Activated T-cell treated with anti-CD3 and anti-CD28 coated beads for 48 hours (primary cell): ENCODE results near the gene MLIP.
"Not testable (repeated sequence)": the region's sequence is repeated elsewhere in the genome, so short reads cannot be mapped to it uniquely, and the experiment has no call there.

Experiments
- DNase-seq: peaks from one replicate; pipeline ENCODE4 v3.0.0-alpha.2; 2020; ENCODE audit warnings: low read depth

The MLIP gene

GRCh38 chr6:54111341-54112045 lies at the start of gene MLIP:
MLIP (plus strand) TSS chr6:54111443; CDS start chr6:54111480, 37 bp downstream.
- DNase-seq, result no peak

DNA sequence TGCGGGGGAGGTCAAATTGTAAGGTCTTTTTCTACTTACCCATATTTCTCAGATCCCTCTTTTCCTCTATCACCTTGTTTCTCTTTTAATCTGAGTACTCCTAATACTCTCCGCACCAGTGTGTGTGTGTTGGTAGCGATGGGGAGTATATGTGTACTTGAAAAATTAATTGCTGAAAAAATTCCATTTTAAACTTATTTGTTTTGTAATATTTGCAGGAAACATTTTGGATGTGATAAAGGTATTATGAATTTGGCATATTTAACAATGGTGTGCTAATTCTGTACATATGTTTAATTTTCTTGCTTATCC lies 48.1 kb upstream of the MLIP start:
- DNase-seq, result no peak

DNA sequence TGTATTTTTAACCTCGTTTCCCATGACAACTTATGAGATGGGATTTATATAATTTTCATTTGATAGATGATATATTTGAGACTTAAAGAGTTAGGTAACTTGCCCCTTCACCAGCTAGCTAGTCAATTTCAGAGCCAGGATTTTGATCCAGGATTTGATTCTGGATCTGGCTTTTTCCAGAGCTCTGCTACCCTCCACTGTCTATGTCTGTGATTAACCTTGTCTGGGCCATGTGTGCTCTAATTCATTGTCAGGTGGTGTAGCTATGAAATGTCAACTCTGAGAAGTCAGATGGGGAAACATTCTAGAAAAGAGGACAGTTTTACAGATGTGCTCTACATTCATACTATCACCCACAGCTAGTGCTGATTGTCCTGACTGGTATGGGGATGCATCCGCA lies 42.5 kb upstream of the MLIP start:
- no peak for DNase-seq

DNA sequence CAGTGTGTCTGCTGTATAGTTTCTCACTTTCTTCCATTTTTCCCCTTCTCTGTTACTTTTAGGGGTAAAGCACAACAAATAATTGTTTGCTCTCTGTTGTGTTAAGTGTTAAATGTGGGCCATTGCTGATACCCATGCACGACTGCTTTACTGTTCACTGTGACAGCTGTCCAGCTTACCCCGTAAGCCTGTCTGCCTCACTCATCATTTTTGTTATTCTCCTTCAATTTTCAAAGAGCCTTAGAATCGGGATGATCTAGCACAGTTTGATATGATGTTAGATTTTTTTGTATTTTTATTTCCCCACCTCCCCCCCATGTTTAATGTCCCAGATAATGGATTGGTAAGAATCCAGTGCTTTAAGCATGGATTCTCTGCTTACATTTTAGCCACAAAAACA lies 41.2 kb upstream of the MLIP start:
- DNase-seq, result no peak

- no peak for DNase-seq
Observed at GRCh38 chr6:54071821-54072340, 39.4 kb upstream of the MLIP start.

- no peak for DNase-seq
Observed at GRCh38 chr6:54072635-54073313, 38.5 kb upstream of the MLIP start.

- no peak for DNase-seq
Observed at GRCh38 chr6:54073487-54073886, 37.8 kb upstream of the MLIP start.

GRCh38 chr6:54074109-54074508 lies 37.1 kb upstream of the MLIP start:
- DNase-seq, result no peak

- no peak for DNase-seq
Observed at GRCh38 chr6:54074578-54075195, 36.6 kb upstream of the MLIP start.

DNA sequence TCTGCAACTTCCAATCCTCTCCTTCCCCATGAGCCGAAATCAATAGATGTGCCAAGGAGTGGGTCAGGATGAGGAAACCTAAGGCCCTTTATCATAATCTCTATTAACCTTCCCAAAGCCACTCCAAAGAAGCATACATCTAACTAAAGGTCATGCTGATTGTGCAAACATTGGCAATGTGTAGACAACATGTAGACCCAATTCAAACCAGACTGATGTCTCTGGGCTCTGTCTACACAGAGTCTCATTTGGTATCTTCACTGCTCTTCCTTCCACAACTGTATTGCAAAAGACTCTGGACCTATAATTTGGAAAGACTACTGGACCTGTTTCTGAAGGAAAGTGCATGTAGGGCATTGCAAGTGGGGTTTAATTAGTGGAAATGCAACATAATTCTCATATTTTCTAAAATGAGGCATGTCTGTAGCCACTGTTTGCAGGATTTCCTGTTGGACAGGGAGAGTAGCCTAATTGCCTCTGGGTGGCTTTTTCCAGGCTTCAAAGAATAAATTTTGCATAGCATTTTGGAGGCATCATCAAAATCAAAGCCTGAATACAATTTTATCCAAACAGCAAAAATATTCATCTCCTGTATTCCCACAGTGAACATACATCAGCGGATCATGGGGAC lies 35.0 kb upstream of the MLIP start:
- DNase-seq, result no peak

DNA sequence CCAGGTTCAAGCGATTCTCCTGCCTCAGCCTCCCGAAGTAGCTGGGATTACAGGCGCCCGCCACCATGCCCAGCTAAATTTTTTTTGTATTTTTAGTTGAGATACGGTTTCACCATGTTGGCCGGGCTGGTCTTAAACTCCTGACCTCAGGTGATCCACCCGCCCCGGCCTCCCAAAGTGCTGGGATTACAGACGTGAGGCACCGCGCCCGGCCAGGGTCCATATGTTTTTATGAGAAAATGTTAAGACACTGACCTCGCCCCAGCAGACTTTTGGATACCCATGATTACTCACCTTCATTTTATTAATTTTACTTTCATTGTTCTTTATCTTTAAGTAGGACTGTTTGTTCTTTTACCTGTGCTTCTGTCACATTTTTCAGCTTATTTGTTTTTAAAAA lies 29.7 kb upstream of the MLIP start:
- not testable (repeated sequence) for DNase-seq

DNA sequence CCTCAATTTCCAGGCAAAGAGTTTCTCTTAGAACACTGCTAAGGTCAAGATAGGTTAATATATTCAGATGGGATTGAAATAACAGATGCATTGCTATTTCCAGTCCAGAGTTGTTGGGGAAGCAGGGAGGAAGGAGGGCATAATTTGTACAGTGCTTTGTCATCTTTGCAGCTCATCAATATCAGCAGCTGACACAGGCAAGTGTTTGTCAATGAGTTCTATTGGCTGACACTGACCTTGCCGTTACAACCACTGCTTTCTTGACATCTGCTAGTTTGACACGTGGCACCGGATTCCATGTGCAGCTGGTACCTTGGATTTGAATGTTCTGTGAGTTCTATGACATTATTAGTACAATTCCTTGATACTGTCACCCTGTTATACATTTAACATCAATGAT lies 28.0 kb upstream of the MLIP start:
- no peak for DNase-seq

DNA sequence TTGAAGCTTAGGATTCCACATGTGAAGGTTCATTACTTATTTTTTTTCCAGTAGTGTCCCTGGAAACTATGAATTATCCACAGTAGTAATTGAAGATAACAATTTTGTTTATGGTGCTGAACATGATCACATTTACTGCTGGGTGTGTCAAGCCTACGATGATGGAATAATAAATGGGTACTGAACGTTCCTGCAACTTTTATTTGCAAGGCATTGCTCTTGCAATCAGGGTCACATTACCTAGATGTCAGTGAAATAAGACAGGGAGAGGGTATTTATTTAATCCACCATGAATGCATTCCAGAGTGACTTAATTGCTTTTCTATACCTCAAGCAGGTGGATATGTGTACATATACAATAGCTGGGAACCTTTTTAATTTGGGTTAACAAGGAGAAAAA lies 27.0 kb upstream of the MLIP start:
- no peak for DNase-seq

DNA sequence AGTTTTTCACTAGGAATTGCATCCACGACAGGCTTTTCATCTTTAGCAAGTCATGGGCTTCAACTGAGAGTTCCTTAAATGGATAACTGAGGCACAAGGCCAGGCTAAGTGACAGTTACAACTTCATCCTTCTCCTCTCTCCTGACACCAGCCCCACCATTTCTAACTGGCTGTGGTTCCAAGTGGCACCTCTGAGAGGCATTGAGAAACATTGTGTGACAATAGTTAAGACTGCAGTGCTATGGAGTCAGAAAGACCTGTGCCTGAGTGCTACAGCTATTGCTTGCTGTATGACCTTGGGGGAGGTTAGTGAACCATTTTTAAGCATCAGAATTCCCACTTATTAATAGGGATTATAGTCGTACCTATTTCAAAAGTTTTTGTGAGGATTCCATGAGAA lies 26.2 kb upstream of the MLIP start:
- DNase-seq, result no peak

DNA sequence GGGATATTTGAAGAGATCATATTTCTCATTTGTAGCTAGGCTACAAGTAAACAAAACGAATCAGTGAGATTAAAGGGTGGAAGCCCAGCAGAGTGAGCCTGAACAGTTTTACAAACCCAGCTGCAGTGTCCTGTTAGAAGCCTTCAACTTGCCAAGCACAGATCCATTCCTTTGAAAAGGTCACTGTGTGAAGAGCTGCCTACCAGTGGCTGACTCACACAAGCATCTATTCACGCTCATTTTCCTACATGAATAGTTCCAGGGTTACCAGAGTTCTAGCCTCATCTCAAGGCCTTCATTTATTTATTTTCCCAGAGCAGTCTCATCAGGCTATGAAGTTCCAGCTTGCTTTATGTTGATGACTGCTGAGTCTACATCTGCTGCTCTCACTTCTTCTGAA lies 25.7 kb upstream of the MLIP start:
- no peak for DNase-seq

DNA sequence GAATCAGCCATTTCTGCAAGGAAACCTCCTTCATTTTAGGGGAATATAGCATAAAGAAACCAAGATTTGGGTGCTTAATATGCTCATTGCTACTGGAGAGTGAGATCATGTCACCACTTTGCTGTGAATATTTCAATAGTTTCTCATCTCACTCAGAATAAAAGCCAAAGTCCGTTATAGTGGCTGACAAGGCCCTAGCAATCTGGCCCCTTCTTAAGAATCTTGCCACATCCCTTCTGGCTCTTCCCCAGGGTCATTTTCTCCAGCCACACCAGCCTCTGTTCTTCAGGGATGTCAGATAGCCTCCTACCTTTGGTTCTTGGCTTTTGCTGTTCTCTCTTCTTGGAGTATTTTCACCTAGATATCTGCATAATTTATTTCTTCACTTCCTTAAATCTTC lies 24.8 kb upstream of the MLIP start:
- DNase-seq, result no peak

GRCh38 chr6:54087721-54088120 lies 23.5 kb upstream of the MLIP start:
- no peak for DNase-seq

DNA sequence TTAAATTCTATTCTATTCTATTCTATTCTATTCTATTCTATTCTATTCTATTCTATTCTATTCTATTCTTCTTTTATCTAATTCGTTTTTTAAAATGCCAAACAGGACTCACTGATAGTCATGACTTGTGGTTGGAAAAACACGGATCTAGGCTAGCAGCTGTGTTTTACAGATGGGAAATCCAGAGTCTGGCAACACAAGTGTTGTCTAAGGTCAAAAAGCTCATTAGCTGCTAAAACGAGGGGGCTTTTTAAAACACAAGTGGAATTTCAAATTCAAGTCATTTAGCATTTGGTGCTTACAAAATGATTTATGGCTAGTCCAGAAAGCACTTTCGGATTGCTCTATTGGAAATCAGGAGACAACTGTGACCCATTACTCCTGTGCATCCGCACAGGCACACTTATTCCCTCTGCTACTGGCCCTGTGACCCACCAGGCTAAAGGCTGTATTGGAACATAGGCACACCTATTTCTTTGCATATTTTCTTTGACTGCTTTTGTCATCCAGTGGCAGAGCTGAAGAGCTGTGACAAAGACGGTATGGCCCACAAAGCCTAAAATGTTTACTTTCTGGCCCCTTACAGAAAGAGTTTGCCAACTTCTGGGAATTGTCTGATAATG lies 17.8 kb upstream of the MLIP start:
- DNase-seq, result no peak

DNA sequence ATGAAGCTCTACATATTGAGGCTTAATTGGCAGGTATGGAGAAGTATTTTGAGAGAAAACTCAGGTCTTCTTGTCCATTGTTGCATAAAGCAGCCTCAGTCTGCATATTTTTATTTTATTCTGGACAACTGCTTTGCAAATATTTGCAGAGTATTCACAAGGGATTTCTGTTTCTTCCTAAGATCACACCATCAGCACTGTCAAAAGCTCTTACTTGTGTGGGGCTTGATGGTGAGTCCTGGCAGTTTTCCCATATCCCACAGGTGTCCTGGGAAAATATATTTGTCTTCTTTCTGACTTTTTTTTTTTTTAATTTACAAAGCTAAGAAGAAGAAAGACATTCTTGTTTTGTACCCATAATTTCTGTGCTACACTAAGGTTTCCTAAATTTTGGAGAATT lies 16.9 kb upstream of the MLIP start:
- no peak for DNase-seq

- DNase-seq, result no peak
Observed at GRCh38 chr6:54094786-54095185, 16.5 kb upstream of the MLIP start.

GRCh38 chr6:54095723-54096122 lies 15.5 kb upstream of the MLIP start:
- DNase-seq, result no peak

GRCh38 chr6:54096811-54097210 lies 14.4 kb upstream of the MLIP start:
- DNase-seq, result no peak

GRCh38 chr6:54097753-54098152 lies 13.5 kb upstream of the MLIP start:
- DNase-seq, result no peak
